Hematopoietic multipotent progenitor cell treated with erythropoietin and hydrocortisone succinate and interleukin-3 and kit ligand, for 17 days (in vitro differentiated cells): ENCODE results near the gene FYCO1.
A peak's percentile ranks its signal among the peaks of the same experiment; 100 is the strongest.

Source experiments
- DNase-seq: peaks from one replicate; pipeline ENCODE4 v3.0.0-alpha.2; 2015; ENCODE audit warnings: low spot score

FYCO1 gene

GRCh38 chr3:45965253-45965652, 30.4 kb downstream of the FYCO1 start:
- no peak for DNase-seq

- DNase-seq = no peak
These were observed 31.5 kb downstream of the FYCO1 start for GRCh38 chr3:45964139-45964538.

DNA sequence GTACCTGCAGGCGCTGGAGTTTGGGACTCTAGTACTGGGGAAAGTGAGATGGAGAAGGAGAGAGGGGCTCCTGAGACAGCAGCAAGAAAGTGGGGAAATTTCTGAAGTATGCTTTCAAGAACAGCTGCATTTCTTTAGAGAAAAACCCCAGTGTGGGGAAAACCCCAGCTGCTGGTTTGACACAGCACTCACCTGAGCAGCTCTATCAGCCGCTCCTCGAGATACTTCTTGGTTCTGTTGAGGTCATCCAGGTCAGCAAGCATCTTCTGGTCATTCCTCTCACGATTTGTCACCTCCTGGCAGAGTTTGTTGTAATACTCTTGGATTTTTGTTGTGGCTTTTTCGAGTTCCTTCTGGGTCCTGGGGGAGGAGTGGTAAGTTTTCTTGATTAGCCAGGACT, 33.6 kb downstream of the FYCO1 start:
- DNase-seq = no peak

DNA sequence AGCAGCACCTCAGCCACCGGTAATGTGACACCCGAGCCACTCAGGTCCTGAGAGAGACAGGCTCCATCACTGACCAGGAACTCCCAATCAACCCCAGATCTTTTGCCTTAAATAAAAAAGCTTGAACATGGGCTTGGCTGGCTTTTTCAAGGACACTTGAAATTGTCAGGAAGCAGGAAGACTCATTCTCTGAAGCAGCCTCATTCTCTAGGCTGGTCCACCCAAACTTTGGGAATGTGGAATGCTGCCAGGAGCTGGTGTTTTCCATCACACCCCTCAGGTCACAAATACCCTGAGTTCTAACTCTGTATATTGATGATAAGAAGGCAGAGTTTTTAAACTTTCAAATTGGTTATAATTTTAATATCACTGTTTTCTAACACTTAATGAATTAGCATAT, 35.3 kb downstream of the FYCO1 start:
- no peak for DNase-seq

GRCh38 chr3:45959201-45959600, 36.4 kb downstream of the FYCO1 start:
- no peak for DNase-seq

GRCh38 chr3:45958321-45958791, 37.3 kb downstream of the FYCO1 start:
- no peak for DNase-seq

- no peak for DNase-seq
These were observed 38.0 kb downstream of the FYCO1 start for GRCh38 chr3:45957586-45957985.

DNA sequence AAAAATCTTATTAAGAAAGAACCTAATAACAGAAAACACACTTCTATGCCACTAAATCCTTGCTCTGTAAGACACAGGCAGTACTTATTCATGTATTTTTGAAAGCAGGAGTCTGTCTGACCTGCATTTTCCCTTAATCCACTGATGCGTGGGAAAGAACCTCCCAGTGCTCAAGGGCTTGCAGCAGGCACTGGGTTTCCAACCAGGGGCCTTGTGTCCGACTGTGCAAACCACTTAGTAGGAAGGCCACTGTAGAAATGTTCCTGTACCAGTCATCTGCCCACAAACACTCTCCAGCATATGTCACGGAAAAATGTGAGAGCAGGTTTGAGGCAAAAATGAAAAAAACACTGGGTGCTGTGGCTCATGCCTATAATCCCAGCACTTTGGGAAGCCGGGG, 39.9 kb downstream of the FYCO1 start:
- no peak for DNase-seq

DNA sequence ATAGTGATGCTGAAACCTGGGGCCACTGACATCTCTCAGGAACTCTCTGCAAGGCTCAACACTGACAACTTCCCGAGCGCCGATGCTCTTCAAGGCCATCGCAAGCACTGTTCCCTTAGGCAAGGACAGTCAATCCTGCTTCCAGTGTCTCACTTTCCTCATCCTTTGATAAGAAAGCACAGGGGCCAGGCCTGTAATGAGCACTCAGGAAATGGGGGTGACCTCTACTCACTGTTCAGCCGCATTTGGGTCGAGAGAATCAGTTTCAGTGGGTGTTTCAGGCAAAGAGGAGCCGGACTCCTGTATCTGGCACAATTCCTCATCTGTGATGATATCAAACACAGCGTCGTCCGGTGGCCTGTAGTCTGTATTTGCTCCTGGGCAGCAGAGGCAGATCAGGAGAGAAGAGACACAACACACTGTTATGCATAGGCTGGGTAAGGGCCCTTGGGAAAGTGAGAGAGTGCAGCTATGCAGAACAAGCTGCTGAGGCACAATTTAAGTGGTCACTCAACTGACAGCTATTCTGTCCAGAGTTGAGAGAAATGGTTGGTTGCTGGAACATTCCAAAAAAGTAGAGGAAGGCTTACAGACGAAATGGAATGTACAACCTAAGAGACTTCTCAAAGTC, 40.5 kb downstream of the FYCO1 start:
- no peak for DNase-seq

- no peak for DNase-seq
These were observed 41.3 kb downstream of the FYCO1 start for GRCh38 chr3:45954306-45954705.

- DNase-seq = no peak
These were observed 42.1 kb downstream of the FYCO1 start for GRCh38 chr3:45953536-45953935.

- no peak for DNase-seq
These were observed 43.2 kb downstream of the FYCO1 start for GRCh38 chr3:45952456-45952855.

DNA sequence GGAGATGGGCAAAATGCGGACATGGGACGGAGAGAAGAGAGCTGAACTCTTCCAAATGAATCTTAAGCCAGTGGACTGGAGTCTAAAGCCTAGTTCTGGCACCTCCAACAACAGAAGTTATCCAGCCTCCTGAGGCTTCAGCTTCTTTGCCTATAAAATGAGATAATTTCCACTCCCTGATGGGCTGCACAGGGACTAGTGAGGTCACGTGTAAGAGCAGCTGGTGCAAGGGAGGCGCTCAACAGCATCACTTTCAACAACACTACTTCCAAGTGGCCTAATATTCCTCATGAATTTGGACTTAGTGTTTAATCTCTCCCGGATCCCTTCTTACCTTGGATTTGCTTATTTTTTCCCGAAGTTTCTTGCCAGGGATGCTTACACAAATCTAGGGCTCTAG, 43.7 kb downstream of the FYCO1 start:
- DNase-seq = no peak

DNA sequence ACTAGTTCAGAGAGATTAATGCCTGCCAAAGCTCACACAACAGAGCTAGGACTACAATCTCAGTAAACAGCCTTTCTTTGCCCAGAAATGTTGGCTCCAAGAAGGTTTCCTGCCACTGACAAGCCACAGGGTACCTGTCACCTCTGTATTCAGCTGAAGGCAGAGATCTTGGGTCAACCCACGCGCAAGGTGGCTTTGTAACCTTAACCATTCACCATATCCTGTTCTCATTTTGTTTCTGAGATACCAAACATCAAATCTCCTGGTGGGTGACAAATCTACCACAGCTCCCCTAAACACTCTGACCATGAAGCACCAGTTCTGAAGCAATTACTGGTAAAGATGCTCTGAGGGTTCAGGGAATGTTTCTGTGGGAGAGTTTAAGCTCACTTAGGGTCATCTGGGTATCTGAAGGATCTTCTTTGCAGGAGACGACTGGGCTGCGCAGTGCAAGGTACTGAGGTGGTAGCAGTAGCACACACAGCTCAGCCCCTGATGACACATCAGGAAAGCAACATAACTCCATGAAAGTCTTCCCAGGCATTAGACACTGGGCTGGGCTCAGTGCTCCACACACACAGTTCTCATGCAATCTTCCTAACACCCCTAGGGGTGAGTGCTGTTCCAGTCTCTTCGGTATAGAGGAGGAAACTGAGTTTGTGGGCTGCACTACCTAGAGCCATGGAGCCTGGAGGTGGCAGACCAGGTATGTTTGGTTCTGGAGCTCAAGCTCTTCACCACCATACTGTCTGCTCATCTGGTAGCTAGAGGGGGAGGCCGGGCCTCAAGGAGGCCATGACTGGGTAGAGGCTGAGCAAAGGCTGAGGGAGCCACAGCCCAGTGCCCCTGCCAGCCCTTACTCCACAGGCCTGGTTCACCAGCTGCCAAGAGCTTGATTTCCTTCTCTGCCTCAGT, 44.7 kb downstream of the FYCO1 start:
- no peak for DNase-seq

DNA sequence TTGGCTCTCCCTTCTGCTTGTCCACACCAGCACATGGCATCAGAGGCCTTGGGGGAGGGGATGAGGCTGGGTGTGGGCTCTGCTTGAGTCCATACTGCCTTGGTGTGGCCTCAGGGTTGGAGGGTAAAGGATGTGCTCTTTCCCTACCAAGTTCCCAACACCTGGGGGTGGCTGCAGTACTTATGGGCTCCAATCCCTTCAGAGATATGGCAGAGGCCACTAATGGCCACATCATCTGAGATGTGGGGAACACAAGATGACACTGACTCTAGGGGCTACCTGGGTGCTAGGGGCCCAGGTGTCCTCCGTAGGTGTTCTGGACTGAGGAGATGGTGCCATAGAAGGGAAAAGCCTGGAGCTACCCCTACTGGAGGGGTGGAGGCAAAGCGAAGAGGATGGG, 45.5 kb downstream of the FYCO1 start:
- no peak for DNase-seq

GRCh38 chr3:45949432-45949831, 46.2 kb downstream of the FYCO1 start:
- DNase-seq = no peak

- no peak for DNase-seq
These were observed 46.7 kb downstream of the FYCO1 start for GRCh38 chr3:45948881-45949280.

GRCh38 chr3:45948311-45948781, 47.3 kb downstream of the FYCO1 start:
- no peak for DNase-seq

- DNase-seq = no peak
These were observed 48.3 kb downstream of the FYCO1 start for GRCh38 chr3:45947361-45947760.

DNA sequence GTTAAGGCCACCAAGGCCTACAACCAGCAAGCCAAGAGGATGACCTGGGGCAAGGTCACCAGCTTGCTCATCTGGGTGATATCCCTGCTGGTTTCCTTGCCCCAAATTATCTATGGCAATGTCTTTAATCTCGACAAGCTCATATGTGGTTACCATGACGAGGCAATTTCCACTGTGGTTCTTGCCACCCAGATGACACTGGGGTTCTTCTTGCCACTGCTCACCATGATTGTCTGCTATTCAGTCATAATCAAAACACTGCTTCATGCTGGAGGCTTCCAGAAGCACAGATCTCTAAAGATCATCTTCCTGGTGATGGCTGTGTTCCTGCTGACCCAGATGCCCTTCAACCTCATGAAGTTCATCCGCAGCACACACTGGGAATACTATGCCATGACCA, 48.7 kb downstream of the FYCO1 start:
- DNase-seq = peak; percentile 69

DNA sequence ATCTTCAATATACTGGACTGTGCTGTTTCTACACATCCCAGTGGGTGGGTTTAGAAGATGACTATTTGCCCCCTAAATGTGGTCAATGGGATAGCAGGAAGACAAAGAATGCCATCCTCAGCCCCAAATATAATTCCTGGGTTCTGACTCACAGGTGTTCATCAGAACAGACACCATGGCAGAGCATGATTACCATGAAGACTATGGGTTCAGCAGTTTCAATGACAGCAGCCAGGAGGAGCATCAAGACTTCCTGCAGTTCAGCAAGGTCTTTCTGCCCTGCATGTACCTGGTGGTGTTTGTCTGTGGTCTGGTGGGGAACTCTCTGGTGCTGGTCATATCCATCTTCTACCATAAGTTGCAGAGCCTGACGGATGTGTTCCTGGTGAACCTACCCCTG, 49.3 kb downstream of the FYCO1 start:
- no peak for DNase-seq

DNA sequence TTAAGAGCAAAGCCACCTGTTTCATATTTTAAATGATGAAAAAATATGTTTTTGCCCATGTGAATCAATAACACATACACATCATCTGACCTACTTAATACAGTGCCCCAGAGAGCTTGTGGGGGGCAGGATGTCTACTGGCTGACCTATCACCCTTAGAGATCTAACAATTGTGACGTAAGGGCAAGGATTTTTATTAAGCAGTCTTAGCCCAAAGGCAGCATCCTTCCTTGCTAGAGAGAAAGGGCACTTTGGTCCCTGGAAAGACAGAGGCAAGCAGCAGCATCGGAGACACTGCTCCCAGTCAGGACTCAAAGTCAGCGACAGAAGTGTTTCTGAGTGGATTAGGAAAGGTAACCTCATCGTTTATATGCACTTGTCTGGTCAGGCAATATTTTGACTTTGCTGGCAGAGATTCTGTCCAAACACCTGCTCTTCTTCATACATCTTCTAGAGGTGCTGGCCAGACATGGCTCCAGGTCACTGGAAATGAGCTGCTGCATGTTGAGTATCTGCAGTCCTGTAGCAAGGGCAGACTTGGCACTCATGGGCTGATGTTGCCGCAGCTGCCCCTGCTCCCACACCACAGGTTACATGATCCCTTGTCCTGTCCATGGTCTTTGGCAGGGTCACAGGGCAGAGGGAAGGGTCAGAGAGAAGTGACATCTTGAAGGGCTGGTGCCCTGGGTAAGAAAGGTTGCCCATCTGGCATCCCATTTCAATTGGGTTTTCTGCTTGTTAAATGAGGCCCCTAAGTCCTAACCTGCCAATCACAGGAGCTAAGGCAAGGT, 50.6 kb downstream of the FYCO1 start:
- DNase-seq = no peak
